NOMO-1 (cell line): Measurements from ENCODE around the gene AKT1.
A peak's percentile ranks its signal among the peaks of the same experiment; 100 is the strongest.

ENCODE experiments used
- DNase-seq, 2 experiments: peaks; one replicate each; lab custom pipeline; 2025; ENCODE audit not compliant: unreplicated experiment in 2 of 2; lab: John Stamatoyannopoulos, UW

AKT1 gene

DNA sequence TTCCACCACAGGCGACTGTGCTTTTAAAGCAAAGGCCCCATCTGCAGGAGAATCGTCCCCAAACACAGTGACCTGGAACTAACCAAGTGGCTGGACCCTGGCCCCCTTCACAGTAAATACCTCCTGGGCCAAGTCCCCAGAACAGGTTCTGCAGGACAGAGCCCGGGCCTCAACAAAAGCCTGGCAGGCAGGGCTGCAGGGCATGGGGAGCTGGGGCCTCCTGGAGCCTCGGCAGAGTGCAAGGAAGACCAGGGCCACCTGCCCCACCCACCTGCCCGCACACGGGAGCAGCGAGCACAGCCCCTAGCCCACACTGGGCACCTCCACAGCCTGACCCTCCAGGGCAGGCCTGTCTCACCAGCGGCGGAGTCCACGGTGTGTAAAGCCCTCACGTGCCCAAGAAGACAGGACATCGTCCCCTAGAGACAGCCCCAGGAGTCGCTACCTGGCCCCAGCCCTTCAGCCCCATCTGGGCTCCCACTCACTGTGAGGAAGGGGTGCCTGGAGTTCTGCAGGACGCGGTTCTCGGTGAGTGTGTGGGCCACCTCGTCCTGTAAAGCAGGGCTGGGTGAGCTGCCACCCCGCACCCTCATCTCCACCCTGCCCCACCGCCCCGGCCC lies 21.0 kb downstream of the AKT1 start:
- DNase-seq = no peak

DNA sequence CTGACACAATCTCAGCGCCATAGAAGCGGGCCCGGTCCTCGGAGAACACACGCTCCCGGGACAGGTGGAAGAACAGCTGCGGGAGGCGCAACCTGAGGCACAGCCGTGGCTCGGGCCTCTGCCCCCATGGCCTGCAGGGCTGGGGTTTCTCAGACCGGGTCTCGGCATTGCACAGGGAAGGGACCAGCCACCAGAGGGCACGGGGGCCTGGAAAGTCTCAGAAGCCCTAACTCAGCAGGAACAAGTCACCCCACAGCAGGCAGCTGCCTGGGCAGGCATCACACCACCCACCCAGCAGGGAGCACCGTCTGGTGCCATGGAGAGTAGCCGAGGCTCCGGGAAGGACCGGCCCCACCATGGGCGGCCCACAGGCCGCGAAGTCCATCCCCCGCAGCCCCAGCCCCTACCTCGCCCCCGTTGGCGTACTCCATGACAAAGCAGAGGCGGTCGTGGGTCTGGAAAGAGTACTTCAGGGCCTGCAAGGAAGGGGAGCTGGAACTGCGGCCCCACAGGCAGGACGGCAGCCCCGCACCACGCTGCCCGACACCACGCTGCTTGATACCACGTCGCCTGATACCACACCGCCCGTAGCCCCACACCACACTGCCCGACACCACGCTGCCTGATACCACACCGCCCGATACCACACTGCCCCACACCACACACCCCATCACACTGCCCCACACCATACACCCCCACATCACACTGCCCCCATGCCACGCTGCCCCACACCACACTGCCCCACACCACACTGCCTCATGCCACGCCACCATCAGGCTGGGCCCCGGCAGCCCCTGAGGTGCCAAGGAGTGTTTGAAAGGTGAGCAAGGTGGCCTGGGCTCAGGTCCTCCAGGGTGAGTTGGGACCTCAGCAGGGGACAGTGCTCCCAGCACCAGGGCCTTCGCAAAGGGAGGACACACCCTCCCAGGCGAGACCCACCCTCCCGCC lies 21.8 kb downstream of the AKT1 start:
- no peak for DNase-seq

DNA sequence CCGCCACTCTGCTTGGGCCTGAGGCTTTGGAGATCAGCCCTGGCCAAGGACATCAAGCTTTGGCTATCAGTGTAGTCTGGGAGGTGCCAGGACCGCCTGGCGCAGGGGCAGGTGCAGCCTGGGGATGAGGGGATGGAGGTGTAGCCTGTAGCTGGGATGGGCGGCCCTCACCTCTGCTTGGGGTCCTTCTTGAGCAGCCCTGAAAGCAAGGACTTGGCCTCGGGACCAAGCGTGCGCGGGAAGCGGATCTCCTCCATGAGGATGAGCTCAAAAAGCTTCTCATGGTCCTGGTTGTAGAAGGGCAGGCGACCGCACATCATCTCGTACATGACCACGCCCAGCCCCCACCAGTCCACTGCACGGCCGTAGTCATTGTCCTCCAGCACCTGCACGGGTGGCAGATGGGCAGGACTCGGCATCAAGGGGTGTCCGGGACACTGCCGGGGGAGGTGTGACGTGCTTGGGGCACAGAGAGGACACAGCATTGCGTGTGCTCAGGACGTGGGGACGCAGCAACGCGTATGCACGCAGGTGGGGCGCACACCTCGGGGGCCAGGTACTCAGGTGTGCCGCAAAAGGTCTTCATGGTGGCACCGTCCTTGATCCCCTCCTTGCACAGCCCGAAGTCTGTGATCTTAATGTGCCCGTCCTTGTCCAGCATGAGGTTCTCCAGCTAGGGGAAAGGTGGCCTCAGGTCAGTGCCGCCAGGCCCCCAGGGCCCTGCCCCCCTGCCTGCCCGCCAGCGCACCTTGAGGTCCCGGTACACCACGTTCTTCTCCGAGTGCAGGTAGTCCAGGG lies 22.6 kb downstream of the AKT1 start:
- DNase-seq = no peak

DNA sequence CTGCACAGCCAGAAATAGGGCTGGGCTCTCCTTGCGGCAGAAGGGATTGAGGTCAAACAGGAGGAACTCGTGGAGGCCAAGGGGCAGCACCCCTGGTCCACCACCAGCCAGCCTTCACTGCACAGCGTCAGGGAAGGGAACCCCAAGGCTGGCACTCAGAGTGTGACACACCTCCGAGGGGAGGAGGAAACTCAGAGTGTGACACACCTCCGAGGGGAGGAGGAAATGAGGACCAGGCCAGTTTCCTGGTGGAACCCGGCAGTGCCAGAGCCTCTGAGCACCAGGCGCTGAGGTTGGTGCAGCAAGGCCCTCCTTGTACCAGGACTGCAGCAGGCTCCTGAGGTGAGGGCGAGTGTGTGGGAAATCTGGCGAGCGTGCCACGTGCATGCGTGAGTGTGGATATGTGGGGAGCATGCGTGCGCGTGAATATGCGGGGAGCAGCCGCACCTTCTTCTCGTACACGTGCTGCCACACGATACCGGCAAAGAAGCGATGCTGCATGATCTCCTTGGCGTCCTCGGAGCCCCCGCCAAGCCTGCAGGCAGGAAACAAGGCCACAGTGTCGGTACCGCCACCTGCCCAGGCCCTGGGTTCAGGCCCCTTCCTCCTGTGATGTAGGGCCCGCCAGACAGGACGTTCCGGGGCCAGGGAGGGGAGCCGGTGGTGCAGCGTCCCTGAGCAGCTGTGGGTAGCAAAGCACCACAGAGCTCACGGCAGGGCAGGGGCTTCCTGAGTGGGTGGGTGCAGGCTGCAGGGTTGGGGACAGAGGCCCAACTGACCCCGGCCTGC lies 23.4 kb downstream of the AKT1 start:
- no peak for DNase-seq

GRCh38 chr14:104771374-104771773 lies 24.2 kb downstream of the AKT1 start:
- DNase-seq = no peak

GRCh38 chr14:104770851-104771272 lies 24.7 kb downstream of the AKT1 start:
- DNase-seq = no peak

GRCh38 chr14:104770072-104770579 lies 25.4 kb downstream of the AKT1 start:
- DNase-seq = no peak

DNA sequence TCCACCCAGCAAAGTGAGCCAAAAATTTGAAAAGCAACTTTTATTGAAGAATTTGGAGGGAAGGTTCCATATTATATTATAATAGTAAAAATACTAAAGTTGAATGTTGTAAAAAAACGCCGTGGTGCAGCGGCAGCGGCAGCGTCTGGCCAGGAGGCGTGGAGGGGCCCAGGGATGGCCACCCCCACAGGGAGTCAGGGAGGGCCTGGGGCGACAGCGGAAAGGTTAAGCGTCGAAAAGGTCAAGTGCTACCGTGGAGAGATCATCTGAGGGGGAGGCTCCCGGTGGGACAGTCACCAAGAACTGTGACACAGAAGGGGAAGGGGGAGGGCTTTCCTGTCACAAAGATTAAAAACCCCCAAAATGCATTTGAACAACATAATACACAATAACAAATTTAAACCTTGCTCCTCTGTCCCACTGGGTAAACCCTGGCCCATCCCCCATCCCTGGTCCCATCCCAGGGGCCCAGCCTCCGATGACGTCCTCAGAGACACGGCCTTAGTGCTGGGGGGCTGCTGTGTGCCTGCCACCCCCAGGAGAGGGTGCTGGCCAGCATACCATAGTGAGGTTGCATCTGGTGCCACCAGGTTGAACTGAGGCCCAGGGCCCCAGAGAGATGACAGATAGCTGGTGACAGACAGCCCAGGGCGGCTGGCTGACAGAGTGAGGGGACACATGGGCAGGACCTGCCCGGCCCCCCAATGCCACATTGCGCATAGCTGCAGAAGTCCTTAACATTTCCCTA lies 26.1 kb downstream of the AKT1 start:
- DNase-seq = no peak

DNA sequence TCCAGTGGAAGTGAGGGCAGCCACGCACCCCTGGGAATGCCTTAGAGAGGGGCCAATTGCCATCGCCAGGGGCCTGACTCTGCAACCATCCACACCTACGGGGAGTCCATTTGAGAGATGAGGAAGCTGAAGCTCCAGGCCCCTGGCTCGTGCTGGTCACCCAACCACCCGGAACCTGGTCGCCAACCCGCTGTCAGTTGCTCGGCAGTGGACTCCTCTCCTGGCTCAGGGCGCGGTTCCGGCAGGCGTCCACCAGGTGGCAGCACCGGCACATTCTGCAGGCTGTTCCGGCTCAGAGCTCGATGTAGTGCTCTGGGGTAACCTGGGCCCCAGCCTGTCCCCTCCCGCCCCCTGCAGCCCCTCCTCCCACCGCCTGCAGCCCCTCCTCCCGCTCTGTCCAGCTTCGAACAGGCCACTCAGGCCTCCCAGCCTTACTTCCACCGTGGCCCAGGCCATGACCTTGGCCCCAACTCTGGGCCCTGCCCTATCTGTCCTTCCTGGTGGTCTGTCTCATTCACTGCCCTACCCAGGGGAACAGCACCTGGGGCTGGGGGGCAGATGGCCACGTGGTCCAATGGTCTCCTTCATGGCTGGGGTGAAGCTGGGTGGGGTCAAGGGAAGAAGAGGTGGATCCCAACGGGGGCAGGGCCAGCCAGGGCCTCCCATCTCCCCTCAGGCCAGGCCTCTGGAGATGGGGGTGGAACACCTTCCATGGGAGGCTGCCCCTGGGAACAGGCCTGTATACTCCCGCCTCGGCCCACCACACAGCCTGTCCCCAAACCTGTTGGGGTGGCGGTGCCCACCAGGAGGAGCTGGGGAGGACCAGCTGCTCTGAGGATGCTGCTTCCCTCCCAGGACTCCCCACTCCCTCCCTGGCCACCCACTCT lies 26.9 kb downstream of the AKT1 start:
- peak; percentile 58 to 61 for DNase-seq

DNA sequence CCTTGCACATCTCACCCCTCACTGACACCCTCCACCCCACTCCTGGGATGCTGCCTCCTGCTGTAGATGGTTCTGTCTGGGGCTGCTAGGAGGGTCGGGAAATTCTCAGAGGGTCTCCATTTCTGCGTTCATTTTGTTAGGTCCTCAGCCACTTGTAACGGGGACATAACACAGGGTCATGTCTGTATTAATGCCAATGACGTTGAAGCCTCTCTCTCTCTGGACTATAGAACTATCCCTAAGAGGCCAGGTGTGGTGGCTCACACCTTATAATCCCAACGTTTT lies 28.0 kb downstream of the AKT1 start:
- no peak for DNase-seq

DNA sequence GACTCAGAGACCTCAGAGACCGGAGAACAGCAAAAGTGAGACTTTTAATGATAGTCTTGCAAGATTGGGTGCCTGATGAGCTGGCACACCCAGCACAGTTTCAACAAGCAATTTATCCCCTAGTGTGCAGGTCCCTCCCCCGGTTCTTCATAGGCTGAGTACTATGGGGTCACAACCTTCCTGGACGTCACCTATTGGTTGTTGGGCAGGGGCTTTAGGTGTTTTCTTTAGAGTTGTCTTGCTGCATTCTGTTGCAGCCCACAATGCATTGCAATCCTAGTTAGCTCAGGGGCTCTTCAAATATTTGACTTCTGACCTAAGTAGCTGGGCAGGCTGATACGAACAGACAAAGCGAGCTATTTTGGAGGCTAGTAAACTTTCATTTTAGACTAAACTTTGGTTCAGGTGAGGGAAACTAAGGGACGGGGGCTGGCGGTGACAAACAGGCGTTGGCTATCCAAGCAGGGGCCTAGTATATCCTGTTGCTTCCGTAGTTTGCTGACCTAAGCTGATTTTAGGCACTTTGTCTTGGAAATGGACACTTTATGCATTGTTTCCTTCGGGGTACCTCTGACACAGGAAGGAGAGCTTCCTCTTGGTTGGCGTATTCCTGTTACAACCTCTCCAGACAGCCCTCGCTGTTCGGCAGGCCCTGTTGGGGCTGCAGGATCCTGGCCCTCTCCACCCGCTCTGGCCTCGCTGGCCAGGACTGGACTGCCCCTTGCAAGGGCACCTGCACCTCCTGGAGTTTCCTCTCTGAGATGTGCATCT lies 28.5 kb downstream of the AKT1 start:
- no peak for DNase-seq

- DNase-seq = no peak
Observed at GRCh38 chr14:104766256-104766862, 29.2 kb downstream of the AKT1 start.

DNA sequence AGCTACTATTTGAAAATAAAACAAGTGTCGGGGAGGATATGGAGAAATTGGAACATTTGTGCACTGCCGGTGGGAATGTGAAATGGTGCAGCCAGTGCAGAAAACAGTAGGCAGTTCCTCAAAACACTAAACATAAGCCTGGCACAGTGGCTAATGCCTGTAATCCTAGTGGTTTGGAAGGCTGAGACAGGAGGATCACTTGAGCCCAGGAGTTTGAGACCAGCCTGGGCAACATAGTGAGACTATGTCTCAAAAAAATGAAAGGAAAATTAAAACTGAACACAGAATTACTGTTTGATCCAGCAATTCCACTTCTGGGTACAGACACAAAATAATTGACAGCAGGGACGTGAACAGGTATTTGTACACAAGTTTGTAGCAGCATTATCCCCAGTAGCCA lies 30.0 kb downstream of the AKT1 start:
- DNase-seq = no peak

DNA sequence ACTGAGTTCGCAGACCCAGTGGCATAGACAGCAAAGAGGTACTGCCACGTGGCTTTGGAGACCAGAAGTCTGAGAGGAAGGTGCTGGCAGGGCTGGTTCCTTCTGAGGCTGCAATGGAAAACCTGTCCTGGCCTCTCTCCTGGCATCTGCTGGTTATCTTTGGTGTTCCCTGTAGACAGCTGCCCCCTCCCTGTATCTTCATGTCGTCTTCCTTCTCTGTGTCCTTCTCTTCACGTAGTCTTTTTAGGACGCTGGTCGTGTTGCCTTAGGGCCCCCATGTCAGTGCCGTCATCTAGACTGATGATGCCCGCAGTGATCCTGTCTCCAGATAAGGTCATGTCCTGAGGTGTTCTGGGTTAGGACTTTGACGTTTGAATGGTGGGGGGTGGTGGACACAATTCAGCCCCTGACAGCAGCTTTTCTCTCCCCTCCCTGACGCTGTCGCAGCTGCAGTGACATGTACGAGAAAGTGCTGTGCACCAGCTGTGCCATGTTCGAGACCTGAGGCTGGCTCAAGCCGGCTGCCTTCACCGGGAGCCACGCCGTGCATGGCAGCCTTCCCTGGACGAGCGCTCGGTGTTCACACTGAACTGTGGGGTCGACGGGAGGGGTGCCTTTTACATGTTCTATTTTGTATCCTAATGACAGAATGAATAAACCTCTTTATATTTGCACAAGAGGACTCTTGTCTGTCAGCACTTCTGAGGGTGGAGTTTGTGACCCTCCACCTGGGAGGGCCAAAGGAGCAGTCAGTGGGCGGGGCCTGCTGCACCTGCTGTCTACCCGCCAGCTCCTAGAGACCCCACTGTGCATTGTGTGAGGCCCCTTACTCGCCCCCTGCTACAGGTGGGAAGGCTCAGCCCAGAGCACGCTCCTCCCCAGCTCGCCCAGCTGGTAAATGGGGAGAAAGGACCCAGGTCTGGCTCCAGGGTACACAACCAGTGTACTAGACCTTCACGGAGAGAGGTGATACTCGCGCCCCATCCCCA lies 36.3 kb downstream of the AKT1 start:
- DNase-seq = no peak

- no peak for DNase-seq
Observed at GRCh38 chr14:104757681-104758392, 37.7 kb downstream of the AKT1 start.

DNA sequence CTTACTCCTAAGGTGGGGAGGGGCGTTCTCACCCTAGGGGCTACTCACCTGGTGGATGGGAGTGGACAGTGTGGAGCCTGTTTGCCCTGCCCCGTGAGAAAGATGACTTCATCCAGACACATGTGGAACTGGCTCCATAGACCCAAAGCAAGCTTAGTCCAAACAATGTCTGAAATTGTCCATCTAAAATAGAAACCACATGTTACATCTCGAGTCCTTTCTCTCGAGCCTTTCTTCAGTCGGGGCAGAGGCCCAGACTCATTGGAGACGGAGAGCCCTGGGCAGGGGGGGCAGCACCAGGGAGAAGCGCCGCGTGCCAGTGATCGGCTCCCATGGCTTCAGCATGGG lies 38.3 kb downstream of the AKT1 start:
- DNase-seq = no peak
